H54 (cell line): ENCODE data around the gene LCLAT1.

Experiments
- DNase-seq: peaks from one replicate; pipeline ENCODE4 v3.0.0; 2011; ENCODE audit warnings: low spot score, mixed read lengths; ENCODE audit not compliant: insufficient read length
- FAIRE-seq: peaks from 3 replicates; lab custom pipeline; 2011; peaks lifted over from hg19 to GRCh38; lab: Jason Lieb, UNC
- POLR2A ChIP-seq: IDR thresholded peaks from 2 replicates; pipeline ENCODE4 v1.6.1; 2011; ENCODE audit warnings: low read depth, mild to moderate bottlenecking, low read length

The LCLAT1 gene

DNA sequence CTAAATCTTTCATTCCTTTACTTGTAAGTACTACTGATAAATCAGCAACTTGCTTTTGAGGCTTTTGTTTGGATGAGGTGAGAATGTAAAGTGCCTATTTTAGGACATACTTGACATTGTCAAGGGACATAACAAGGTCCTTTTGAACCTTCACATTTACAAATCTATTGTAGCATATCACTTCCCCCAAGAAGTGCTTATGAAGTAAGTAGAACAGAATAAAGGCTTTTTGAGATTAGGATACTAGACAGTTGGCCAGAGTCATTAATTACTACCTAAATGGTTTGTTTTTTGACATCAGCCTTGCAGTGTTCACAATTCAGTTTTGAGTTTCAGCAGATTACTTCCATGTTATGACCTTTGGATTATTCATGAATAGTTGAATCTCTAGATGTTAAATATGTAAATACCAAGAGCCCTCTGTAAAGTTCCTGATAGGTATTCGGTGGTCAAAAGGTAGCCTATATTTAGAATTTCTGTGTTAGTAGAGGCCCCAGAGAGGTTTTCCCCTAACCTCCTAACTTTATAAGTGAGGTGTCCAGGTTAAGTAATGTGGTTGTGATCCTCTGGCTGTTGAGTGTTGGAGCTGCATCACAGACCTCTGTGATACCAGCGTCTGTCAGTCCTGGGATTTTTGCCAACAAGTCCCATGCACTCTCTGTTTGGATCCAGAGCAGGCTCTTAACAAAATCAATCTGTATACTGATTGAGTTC is 67.2 kb downstream of the LCLAT1 start:
- DNase-seq (no peak), FAIRE-seq (peak; percentile 74)
- no peak for TF ChIP-seq POLR2A

DNA sequence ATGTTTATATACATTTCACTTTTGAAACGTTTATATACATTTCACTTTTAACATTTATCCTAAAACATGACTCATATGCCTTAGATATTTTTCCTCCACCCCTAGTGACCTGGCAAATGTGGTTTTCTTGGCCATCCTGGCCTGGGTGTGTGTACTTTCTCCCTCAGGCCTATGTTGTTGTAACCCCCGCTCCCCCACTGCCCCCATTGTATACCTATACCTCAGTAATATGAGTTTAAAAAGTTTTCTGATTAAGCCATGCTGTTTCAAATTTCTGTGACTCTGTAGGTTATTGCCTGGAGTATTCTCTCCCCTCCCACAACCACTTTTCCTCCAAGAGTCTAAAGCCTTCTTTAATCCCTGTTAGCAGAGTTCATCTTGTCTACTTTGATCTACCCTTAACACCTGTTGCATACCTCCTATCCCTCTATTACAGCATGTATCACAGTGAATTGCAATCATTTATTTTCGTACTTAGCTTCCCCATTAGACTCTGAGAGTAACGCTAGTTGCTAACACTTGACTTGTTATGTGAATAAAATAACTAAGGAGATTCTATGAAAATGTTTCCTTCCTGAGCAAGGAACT is 67.9 kb downstream of the LCLAT1 start:
- FAIRE-seq (peak; percentile 11), DNase-seq (no peak)
- TF ChIP-seq POLR2A: no peak

DNA sequence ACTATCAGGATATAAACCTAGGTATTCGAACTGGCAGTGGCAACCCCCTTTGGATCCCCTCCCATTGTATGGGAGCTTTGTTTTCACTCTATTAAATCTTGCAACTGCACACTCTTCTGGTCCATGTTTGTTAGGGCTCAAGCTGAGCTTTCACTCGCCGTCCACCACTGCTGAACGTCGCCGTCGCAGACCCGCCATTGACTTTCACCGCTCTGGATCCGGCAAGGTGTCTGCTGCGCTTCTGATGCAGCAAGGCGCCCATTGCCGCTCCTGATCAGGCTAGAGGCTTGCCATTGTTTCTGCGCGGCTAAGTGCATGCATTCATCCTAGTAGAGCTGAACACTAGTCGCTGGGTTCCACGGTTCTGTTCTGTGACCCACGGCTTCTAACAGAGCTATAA is 69.1 kb downstream of the LCLAT1 start:
- no peak for TF ChIP-seq POLR2A
- no peak for DNase-seq
- FAIRE-seq: no peak

DNA sequence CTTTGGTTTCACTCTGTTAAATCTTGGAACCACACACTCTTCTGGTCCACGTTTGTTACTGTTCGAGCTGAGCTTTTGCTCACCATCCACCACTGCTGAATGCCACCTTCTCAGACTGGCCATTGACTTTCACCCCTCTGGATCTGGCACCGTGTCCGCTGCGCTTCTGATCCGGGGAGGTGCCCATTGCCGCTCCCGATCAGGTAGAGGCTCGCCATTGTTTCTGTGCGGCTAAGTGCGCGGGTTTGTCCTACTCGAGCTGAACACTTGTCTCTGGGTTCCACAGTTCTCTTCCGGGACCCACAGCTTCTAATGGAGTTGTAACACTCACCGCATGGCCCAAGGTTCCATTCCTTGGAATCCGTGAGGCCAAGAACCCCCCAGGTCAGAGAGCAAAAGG is 72.8 kb downstream of the LCLAT1 start:
- DNase-seq (no peak), FAIRE-seq (no peak)

GRCh38 chr2:30522421-30522820 is 75.4 kb downstream of the LCLAT1 start:
- TF ChIP-seq POLR2A: no peak
- DNase-seq (no peak), FAIRE-seq (no peak)

More for the DNA sequence above, 72.8 kb downstream of the LCLAT1 start:
- TF ChIP-seq POLR2A: no peak

GRCh38 chr2:30527411-30527810 is 80.4 kb downstream of the LCLAT1 start:
- FAIRE-seq (no peak), DNase-seq (no peak)
- no peak for TF ChIP-seq POLR2A

GRCh38 chr2:30527859-30528258 is 80.8 kb downstream of the LCLAT1 start:
- no peak for FAIRE-seq
- DNase-seq: no peak
- TF ChIP-seq POLR2A: no peak

GRCh38 chr2:30530346-30530745 is 83.3 kb downstream of the LCLAT1 start:
- no peak for TF ChIP-seq POLR2A
- no peak for FAIRE-seq
- DNase-seq: no peak

DNA sequence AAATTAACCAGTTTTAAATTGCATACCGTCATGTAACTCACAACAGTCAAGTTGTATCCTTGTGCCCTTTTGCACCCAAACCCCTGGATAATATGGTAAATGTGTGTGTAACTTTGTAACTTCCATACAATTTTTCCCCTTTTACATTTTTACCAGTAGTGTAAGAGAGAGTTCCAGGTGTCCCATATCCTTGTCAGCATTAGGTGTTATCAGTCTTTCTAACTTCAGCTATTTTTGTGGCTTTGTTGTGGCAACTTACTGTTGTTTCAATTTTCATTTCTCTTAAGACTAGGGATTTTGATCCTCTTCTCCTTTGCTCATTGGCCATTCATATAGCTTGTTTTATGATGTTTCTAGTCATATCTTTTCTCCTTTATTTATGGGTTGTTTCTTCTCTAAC is 94.6 kb downstream of the LCLAT1 start:
- TF ChIP-seq POLR2A: no peak
- no peak for FAIRE-seq

GRCh38 chr2:30545875-30546274 is 98.8 kb downstream of the LCLAT1 start:
- no peak for DNase-seq
- no peak for TF ChIP-seq POLR2A
- no peak for FAIRE-seq

More for the DNA sequence above, 94.6 kb downstream of the LCLAT1 start:
- DNase-seq: no peak

DNA sequence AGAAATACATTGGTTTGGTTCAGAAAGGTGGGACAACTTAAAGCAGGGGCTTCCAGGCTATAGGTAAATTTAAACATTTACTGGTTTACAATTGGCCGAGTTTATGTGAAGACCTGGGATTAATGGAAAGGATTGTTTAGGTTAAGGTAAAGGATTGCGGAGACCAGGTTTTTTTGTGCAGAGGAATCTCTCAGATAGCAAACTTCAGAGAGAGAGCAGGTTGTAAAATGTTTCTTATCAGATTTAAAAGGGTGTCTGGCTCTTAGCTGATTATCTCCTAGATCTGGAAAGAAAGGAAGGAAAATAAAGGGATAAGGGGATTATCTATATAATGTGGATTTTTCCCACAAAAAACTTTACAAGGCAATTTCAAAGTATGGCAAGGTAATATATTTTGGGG is 101.3 kb downstream of the LCLAT1 start:
- FAIRE-seq (no peak), DNase-seq (no peak)
- no peak for TF ChIP-seq POLR2A

DNA sequence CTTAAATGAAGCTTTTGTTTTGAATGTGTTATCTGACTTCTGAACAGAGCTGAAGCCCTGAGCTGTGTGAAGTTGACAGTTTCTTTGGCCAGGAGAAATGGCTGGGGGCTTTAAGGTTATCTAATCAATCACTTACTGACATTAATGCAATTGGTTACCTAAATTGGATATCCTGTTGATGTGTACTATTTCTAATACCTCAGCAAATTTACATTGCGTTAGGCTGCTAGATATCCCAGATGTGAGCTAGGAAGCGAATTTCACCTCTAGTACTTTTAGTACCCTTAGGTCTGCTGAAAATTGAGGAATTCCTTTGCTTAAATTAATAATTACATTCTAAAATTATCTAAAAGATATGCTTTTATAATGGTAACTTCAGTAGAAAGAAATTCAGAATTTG is 102.0 kb downstream of the LCLAT1 start:
- FAIRE-seq: no peak
- no peak for TF ChIP-seq POLR2A
- DNase-seq: no peak

DNA sequence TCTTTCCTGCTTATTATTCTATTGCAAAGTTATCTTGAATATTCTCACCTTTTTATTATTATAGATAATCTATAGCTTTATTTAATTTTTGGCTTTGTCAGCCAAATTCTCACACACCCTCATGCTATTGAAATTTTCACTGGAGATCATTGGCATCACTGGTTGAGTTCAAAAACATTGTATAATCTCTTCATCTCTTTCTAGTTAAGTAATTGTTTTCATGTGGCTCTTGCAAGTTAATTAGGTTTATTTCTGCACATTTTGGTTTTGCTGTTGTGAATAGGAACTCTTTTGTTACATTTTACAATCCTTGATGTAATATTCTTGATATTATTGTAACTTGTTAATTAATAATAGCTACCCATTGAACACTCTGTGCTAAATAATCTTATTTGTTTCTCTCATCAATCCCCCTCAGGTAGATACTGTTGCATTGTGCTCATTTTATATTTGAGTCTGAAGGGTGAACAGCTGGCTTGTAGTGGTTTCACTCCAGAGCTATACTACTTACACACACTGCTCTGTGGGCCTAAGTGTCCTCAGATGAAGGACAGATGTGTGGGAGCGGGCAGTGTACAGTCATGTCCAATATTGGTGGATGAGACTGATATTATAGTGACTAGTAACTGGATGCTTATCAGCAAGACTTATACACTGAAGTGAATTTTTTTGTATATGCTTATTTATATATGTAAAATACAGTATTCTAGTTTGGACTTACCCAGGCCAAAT is 112.7 kb downstream of the LCLAT1 start:
- no peak for TF ChIP-seq POLR2A
- no peak for DNase-seq
- FAIRE-seq: no peak

- no peak for TF ChIP-seq POLR2A
- no peak for DNase-seq
- FAIRE-seq: no peak
Observed at GRCh38 chr2:30561349-30561748, 114.3 kb downstream of the LCLAT1 start.
